ENCODE measurements around the gene APOC1. TPM values are rescaled to one million over a fixed set of nuclear protein-coding genes. Genes with fewer than 3 reads are reported as not detected.

APOC1 gene
- total RNA-seq, 1 experiment from 2014 or later = not detected

GRCh38 chr19:44939668-44940067 lies 25.3 kb downstream of the APOC1 start:
- Histone ChIP-seq H3K4me2 (ENCODE audit: low read depth, low read length, poor library complexity, severe bottlenecking) (no peak overlapping the region), H2AFZ (ENCODE audit: low read length) (no peak overlapping the region), H3K79me2 (ENCODE audit: low read length) (no peaks in the 10 kb centered on the region), H3K4me3 (ENCODE audit: low read length) (no peak overlapping the region), H3K27me3 (ENCODE audit: low read length) (no peaks in the 10 kb centered on the region), H3K9ac (ENCODE audit: low read length) (no peak overlapping the region), H4K20me1 (ENCODE audit: insufficient read depth, low read depth, low read length) (no peaks in the 10 kb centered on the region), H3K9me3 (ENCODE audit: low read length) (no peaks in the 10 kb centered on the region), H3K36me3 (ENCODE audit: insufficient read depth, low read length) (no peaks in the 10 kb centered on the region), H3K4me1 (ENCODE audit: low read length) (peaks cover 11% of the 10 kb centered on the region), H3K27ac (ENCODE audit: low read length) (no peak overlapping the region), H3K9me2 (replicated peaks; ENCODE audit: insufficient read depth, low read length) (no peaks in the 10 kb centered on the region)
- DNase-seq = no peak

GRCh38 chr19:44942067-44942571 lies 27.7 kb downstream of the APOC1 start, which contains the start of gene APOC4:
Gene APOC4, plus strand, starts transcription at chr19:44942237. Its CDS starts 41 bp downstream, at chr19:44942278.
- Histone ChIP-seq H3K9me2 (replicated peaks; ENCODE audit: insufficient read depth, low read length) (no peaks in the 10 kb centered on the region), H3K36me3 (ENCODE audit: insufficient read depth, low read length) (no peaks in the 10 kb centered on the region), H2AFZ (ENCODE audit: low read length) (no peak within 1 kb of the TSS), H3K79me2 (ENCODE audit: low read length) (no peaks in the 10 kb centered on the region), H3K27ac (ENCODE audit: low read length) (no peak within 1 kb of the TSS), H3K27me3 (ENCODE audit: low read length) (no peaks in the 10 kb centered on the region), H3K9me3 (ENCODE audit: low read length) (no peaks in the 10 kb centered on the region), H4K20me1 (ENCODE audit: insufficient read depth, low read depth, low read length) (no peaks in the 10 kb centered on the region), H3K4me3 (ENCODE audit: low read length) (no peak within 1 kb of the TSS), H3K4me1 (ENCODE audit: low read length) (peaks cover 11% of the 10 kb centered on the region), H3K9ac (ENCODE audit: low read length) (no peak within 1 kb of the TSS), H3K4me2 (ENCODE audit: low read depth, low read length, poor library complexity, severe bottlenecking) (no peak within 1 kb of the TSS)
- DNase-seq = no peak

DNA sequence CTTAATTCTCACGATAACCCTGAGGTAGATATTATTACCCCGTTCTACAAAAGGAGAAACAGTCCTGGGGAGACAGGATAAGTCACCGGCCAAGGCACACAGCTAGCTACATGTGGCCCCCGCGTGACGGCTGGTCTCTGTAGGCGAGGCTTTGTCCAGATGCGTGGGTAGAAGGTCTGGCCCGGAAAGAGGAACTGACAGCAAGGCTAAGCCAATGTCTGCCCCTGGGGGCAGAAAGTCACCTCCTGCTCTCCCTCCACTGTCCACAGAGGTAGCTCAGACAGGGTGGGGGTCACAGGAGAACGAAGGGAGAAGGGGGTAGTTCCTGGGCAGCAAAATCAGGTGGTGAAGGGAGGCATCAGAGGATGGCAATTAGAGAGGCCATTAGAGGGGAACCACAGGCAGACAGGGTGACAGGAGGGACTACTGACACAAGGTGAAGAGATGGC lies 29.4 kb downstream of the APOC1 start:
- Histone ChIP-seq H3K36me3 (ENCODE audit: insufficient read depth, low read length) (no peaks in the 10 kb centered on the region), H3K4me3 (ENCODE audit: low read length) (no peak overlapping the region), H3K4me2 (ENCODE audit: low read depth, low read length, poor library complexity, severe bottlenecking) (peak overlapping the region; percentile 36), H3K9me2 (replicated peaks; ENCODE audit: insufficient read depth, low read length) (no peaks in the 10 kb centered on the region), H3K9me3 (ENCODE audit: low read length) (no peaks in the 10 kb centered on the region), H4K20me1 (ENCODE audit: insufficient read depth, low read depth, low read length) (no peaks in the 10 kb centered on the region), H3K4me1 (ENCODE audit: low read length) (peaks cover 11% of the 10 kb centered on the region), H3K9ac (ENCODE audit: low read length) (peak overlapping the region; percentile 32; the same call in 1 of the 2 replicates), H3K27ac (ENCODE audit: low read length) (no peak overlapping the region), H2AFZ (ENCODE audit: low read length) (peak overlapping the region; percentile 83), H3K79me2 (ENCODE audit: low read length) (no peaks in the 10 kb centered on the region), H3K27me3 (ENCODE audit: low read length) (no peaks in the 10 kb centered on the region)
- DNase-seq = peak; percentile 74

- no peaks in the 10 kb centered on the region for H3K9me3 ChIP-seq (ENCODE audit: low read length)
- no peak overlapping the region for H3K4me2 ChIP-seq (ENCODE audit: low read depth, low read length, poor library complexity, severe bottlenecking)
- no peak overlapping the region for H3K4me3 ChIP-seq (ENCODE audit: low read length)
- no peak overlapping the region for H2AFZ ChIP-seq (ENCODE audit: low read length)
- no peak overlapping the region for H3K9ac ChIP-seq (ENCODE audit: low read length)
- H3K27me3 ChIP-seq (ENCODE audit: low read length) = no peaks in the 10 kb centered on the region
- H3K27ac ChIP-seq (ENCODE audit: low read length) = no peak overlapping the region
- H3K36me3 ChIP-seq (ENCODE audit: insufficient read depth, low read length) = no peaks in the 10 kb centered on the region
- H3K9me2 ChIP-seq (replicated peaks; ENCODE audit: insufficient read depth, low read length) = no peaks in the 10 kb centered on the region
- peaks cover 13% of the 10 kb centered on the region for H3K4me1 ChIP-seq (ENCODE audit: low read length)
- no peak for DNase-seq
- no peaks in the 10 kb centered on the region for H3K79me2 ChIP-seq (ENCODE audit: low read length)
- no peaks in the 10 kb centered on the region for H4K20me1 ChIP-seq (ENCODE audit: insufficient read depth, low read depth, low read length)
These were observed 32.7 kb downstream of the APOC1 start for GRCh38 chr19:44947041-44947581.

- Histone ChIP-seq H3K9me2 (replicated peaks; ENCODE audit: insufficient read depth, low read length) (no peaks in the 10 kb centered on the region), H2AFZ (ENCODE audit: low read length) (no peak overlapping the region), H3K4me2 (ENCODE audit: low read depth, low read length, poor library complexity, severe bottlenecking) (no peak overlapping the region), H4K20me1 (ENCODE audit: insufficient read depth, low read depth, low read length) (no peaks in the 10 kb centered on the region), H3K9ac (ENCODE audit: low read length) (no peak overlapping the region), H3K27me3 (ENCODE audit: low read length) (no peaks in the 10 kb centered on the region), H3K79me2 (ENCODE audit: low read length) (no peaks in the 10 kb centered on the region), H3K4me1 (ENCODE audit: low read length) (peaks cover 13% of the 10 kb centered on the region), H3K4me3 (ENCODE audit: low read length) (no peak overlapping the region), H3K27ac (ENCODE audit: low read length) (no peak overlapping the region), H3K9me3 (ENCODE audit: low read length) (no peaks in the 10 kb centered on the region), H3K36me3 (ENCODE audit: insufficient read depth, low read length) (no peaks in the 10 kb centered on the region)
- DNase-seq = no peak
These were observed 33.8 kb downstream of the APOC1 start for GRCh38 chr19:44948237-44948636.

DNA sequence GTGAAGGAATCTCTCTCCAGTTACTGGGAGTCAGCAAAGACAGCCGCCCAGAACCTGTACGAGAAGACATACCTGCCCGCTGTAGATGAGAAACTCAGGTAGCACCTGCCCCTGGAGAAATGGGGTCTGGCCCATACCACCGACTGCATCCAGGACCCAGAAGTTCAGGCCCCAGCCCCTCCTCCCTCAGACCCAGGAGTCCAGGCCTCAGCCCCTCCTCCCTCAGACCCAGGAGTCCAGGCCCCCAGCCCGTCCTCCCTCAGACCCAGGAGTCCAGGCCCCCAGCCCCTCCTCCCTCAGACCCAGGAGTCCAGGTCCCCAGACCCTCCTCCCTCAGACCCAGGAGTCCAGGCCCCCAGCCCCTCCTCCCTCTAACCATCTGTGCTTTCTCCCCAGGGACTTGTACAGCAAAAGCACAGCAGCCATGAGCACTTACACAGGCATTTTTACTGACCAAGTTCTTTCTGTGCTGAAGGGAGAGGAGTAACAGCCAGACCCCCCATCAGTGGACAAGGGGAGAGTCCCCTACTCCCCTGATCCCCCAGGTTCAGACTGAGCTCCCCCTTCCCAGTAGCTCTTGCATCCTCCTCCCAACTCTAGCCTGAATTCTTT lies 34.5 kb downstream of the APOC1 start:
- H3K4me3 ChIP-seq (ENCODE audit: low read length) = no peak overlapping the region
- H3K27me3 ChIP-seq (ENCODE audit: low read length) = no peaks in the 10 kb centered on the region
- no peaks in the 10 kb centered on the region for H3K36me3 ChIP-seq (ENCODE audit: insufficient read depth, low read length)
- H3K4me1 ChIP-seq (ENCODE audit: low read length) = peaks cover 13% of the 10 kb centered on the region
- no peak overlapping the region for H3K27ac ChIP-seq (ENCODE audit: low read length)
- no peak for DNase-seq
- no peak overlapping the region for H2AFZ ChIP-seq (ENCODE audit: low read length)
- peaks cover 6% of the 10 kb centered on the region for H3K79me2 ChIP-seq (ENCODE audit: low read length)
- H3K9ac ChIP-seq (ENCODE audit: low read length) = no peak overlapping the region
- H3K9me2 ChIP-seq (replicated peaks; ENCODE audit: insufficient read depth, low read length) = no peaks in the 10 kb centered on the region
- H3K9me3 ChIP-seq (ENCODE audit: low read length) = no peaks in the 10 kb centered on the region
- no peak overlapping the region for H3K4me2 ChIP-seq (ENCODE audit: low read depth, low read length, poor library complexity, severe bottlenecking)
- no peaks in the 10 kb centered on the region for H4K20me1 ChIP-seq (ENCODE audit: insufficient read depth, low read depth, low read length)

GRCh38 chr19:44949550-44949949 lies 35.1 kb downstream of the APOC1 start:
- no peak overlapping the region for H3K27ac ChIP-seq (ENCODE audit: low read length)
- peaks cover 12% of the 10 kb centered on the region for H3K79me2 ChIP-seq (ENCODE audit: low read length)
- no peaks in the 10 kb centered on the region for H3K9me2 ChIP-seq (replicated peaks; ENCODE audit: insufficient read depth, low read length)
- no peak overlapping the region for H3K4me2 ChIP-seq (ENCODE audit: low read depth, low read length, poor library complexity, severe bottlenecking)
- H3K36me3 ChIP-seq (ENCODE audit: insufficient read depth, low read length) = no peaks in the 10 kb centered on the region
- H3K4me3 ChIP-seq (ENCODE audit: low read length) = no peak overlapping the region
- H3K9me3 ChIP-seq (ENCODE audit: low read length) = no peaks in the 10 kb centered on the region
- no peaks in the 10 kb centered on the region for H4K20me1 ChIP-seq (ENCODE audit: insufficient read depth, low read depth, low read length)
- no peak overlapping the region for H3K9ac ChIP-seq (ENCODE audit: low read length)
- DNase-seq = no peak
- peaks cover 13% of the 10 kb centered on the region for H3K4me1 ChIP-seq (ENCODE audit: low read length)
- H2AFZ ChIP-seq (ENCODE audit: low read length) = no peak overlapping the region
- no peaks in the 10 kb centered on the region for H3K27me3 ChIP-seq (ENCODE audit: low read length)

DNA sequence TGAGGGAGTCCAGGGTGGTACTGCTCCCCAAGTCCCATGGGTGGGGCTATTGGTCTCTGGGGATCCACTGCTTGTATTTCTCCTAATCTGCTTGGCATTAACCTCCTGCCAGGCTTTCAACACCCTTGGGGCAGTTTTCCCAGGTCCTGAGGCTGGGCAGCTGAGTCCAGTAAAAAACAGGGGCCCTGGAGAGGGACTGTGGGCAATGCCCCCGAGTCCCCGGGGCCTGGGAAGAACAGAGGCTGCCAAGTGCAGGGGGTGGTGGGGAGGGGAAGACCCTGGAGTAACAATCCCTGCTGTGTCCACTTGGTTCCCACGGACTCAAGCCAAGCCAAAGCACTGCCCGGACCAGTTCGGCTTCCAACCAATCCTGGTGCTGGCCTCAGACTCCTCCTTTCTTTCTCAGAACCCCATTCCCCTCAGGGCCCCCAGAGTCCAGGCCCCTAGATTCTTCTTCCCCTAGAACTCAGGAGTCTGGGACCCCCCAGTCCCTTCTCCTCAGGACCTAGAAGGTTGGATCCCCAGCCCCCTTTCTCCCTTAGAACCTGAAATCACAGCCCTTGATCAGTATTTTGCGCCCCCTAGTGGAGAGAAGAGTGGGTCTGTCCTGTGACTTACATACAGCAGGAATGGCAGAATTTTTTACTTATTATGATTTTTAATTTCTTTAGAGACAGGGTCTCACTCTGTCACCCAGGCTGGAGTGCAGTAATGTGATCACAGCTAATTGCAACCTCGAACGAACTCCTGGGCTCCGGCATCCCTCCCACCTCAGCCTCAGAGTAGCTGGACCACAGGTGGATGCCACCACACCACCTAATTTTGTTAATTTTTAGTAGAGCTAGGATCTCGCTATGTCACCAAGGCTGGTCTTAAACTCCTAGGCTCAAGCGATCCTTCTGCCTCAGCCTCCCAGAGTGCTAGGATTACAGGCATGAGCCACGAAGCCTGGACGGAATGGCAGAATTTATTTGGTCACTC lies 37.1 kb downstream of the APOC1 start:
- Histone ChIP-seq H3K9ac (ENCODE audit: low read length) (peak overlapping the region; percentile 44; the same call in 1 of the 2 replicates), H3K9me2 (replicated peaks; ENCODE audit: insufficient read depth, low read length) (no peaks in the 10 kb centered on the region), H4K20me1 (ENCODE audit: insufficient read depth, low read depth, low read length) (peaks cover 10% of the 10 kb centered on the region), H3K27ac (ENCODE audit: low read length) (no peak overlapping the region), H2AFZ (ENCODE audit: low read length) (no peak overlapping the region), H3K27me3 (ENCODE audit: low read length) (no peaks in the 10 kb centered on the region), H3K9me3 (ENCODE audit: low read length) (no peaks in the 10 kb centered on the region), H3K4me1 (ENCODE audit: low read length) (peaks cover 20% of the 10 kb centered on the region), H3K4me2 (ENCODE audit: low read depth, low read length, poor library complexity, severe bottlenecking) (no peak overlapping the region), H3K36me3 (ENCODE audit: insufficient read depth, low read length) (no peaks in the 10 kb centered on the region), H3K79me2 (ENCODE audit: low read length) (peaks cover 24% of the 10 kb centered on the region), H3K4me3 (ENCODE audit: low read length) (no peak overlapping the region)
- peak; percentile 92 for DNase-seq
